ENCODE measurements around the gene NR2F2. TPM values are rescaled to one million over a fixed set of nuclear protein-coding genes. Genes with fewer than 3 reads are reported as not detected.

Gene NR2F2
- total RNA-seq, 1 donor from 2014 or later = 135 TPM

DNA sequence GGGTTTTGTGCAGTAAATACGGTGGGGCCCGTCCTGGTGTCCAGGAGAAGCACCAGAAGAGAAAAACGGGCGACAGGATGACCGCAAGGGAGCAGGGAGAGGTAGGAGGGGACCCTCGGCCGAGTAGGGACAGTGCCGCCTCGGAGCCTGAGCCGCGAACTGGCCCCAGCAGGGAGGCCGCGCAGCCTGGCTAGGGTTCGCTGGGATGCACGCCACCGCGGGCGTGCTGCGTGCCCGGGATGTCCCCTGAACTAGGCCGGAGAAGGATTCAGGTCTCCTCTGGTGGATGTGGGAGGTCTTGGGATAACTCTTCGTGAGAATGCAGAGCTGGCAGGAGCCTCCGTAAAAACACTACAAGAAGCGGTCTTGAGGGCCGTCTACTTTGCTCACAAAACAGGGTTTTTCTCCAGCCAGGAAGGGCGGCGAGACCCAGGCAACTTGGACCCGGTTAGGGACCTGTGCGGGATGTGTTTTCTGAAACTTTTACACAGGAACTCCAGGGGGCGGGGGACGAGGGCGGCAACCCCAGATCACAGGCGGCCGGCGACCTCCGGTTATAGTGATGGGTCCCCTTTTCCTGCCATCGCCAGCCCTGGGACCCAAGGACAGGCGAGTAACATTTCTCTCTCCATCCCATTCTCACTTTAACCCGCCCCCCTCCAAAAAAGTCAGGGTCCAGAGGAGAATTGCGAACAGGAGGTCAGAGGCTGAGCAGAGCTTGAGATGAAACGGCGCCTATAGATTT is 35.5 kb downstream of the NR2F2 start:
- H3K36me3 Mint-ChIP-seq = peaks cover 8% of the 10 kb centered on the region
- peaks cover 37% of the 10 kb centered on the region for H3K4me1 Mint-ChIP-seq (ENCODE audit: unreplicated experiment)
- H3K4me3 Mint-ChIP-seq = peak overlapping the region; percentile 57
- H3K27me3 Mint-ChIP-seq = peaks cover 99% of the 10 kb centered on the region
- H3K27ac Mint-ChIP-seq = no peak overlapping the region
- DNase-seq (ENCODE audit: extremely low spot score, unreplicated experiment) = no peak
- peak; percentile 7 for TF ChIP-seq CTCF (conservative IDR thresholded peaks at IDR 0.05)
- peaks cover 6% of the 10 kb centered on the region for H3K9me3 Mint-ChIP-seq

DNA sequence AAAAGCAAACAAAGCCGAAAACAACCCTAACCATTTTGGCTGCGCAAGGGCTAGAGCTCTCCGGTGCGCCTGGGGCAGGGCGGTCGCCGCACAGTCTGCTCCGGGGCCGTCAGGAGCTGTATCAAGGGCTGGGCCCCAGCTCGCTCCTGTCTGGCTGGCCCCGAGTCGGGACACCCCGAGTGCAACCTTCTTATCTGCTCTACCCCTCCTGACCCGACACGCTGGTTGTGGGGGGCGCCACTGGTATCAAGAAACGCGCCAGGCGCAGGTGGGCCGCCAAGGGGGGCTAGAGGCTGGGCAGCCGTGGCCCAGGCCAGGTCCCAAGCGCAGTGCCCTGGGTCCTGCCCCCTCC is 36.0 kb downstream of the NR2F2 start:
- Mint-ChIP-seq H3K27me3 (peaks cover 96% of the 10 kb centered on the region), H3K27ac (no peak overlapping the region), H3K4me1 (ENCODE audit: unreplicated experiment) (peaks cover 34% of the 10 kb centered on the region), H3K36me3 (peaks cover 8% of the 10 kb centered on the region), H3K4me3 (no peak overlapping the region), H3K9me3 (peaks cover 6% of the 10 kb centered on the region)
- DNase-seq (ENCODE audit: extremely low spot score, unreplicated experiment) = no peak
- no peak for TF ChIP-seq CTCF (conservative IDR thresholded peaks at IDR 0.05)

GRCh38 chr15:96367311-96368200 is 37.1 kb downstream of the NR2F2 start:
- peaks cover 26% of the 10 kb centered on the region for H3K4me1 Mint-ChIP-seq (ENCODE audit: unreplicated experiment)
- H3K4me3 Mint-ChIP-seq = peak overlapping the region; percentile 65
- DNase-seq (ENCODE audit: extremely low spot score, unreplicated experiment) = no peak
- no peak for TF ChIP-seq CTCF (conservative IDR thresholded peaks at IDR 0.05)
- peaks cover 6% of the 10 kb centered on the region for H3K9me3 Mint-ChIP-seq
- peaks cover 94% of the 10 kb centered on the region for H3K27me3 Mint-ChIP-seq
- H3K27ac Mint-ChIP-seq = no peak overlapping the region
- peaks cover 8% of the 10 kb centered on the region for H3K36me3 Mint-ChIP-seq

GRCh38 chr15:96369351-96369750 is 38.9 kb downstream of the NR2F2 start:
- peaks cover 90% of the 10 kb centered on the region for H3K27me3 Mint-ChIP-seq
- DNase-seq (ENCODE audit: extremely low spot score, unreplicated experiment) = no peak
- H3K4me3 Mint-ChIP-seq = no peak overlapping the region
- peaks cover 16% of the 10 kb centered on the region for H3K4me1 Mint-ChIP-seq (ENCODE audit: unreplicated experiment)
- peaks cover 13% of the 10 kb centered on the region for H3K9me3 Mint-ChIP-seq
- no peak overlapping the region for H3K27ac Mint-ChIP-seq
- H3K36me3 Mint-ChIP-seq = peaks cover 14% of the 10 kb centered on the region
- TF ChIP-seq CTCF (conservative IDR thresholded peaks at IDR 0.05) = no peak

DNA sequence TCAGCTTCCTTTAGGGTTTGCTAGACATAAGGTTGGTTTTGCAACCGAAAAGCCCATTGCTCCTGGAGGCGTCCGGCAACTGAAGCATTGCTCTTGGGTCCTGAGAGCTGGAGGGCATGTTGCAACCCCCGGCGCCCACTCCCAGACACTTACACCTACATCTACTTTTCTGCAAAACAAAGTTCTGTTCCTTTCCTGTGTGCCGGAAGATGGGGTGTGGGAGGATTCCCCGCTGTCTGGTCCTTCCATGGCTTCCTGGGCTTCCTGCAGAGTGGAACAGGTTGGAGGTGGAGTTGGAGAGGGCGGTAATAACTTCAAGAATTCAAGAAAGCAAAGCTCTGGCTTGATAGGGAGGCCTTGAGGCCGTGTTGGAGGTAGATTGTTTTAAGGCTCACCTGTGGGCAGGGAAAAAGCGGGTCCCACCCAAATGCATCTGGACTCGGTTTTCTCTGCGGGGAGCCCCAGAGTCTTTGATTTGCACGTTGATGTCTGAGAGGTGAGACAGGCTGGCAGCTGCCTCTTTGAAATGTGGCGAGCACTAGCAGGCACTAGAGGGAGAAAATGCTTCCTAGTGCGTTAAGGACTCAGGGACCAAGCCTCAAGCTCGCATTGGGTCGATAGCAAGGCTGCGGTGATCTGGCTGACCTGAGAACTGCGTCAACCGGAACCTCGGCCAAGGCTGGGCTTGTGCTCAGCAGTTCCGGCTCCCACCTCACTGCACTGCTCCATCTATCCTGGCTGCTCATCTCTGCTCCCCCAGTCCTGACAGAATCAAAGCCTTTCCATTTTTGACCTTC is 39.5 kb downstream of the NR2F2 start:
- no peak for TF ChIP-seq CTCF (conservative IDR thresholded peaks at IDR 0.05)
- DNase-seq (ENCODE audit: extremely low spot score, unreplicated experiment) = no peak
- H3K36me3 Mint-ChIP-seq = peaks cover 13% of the 10 kb centered on the region

More for the DNA sequence above, 39.5 kb downstream of the NR2F2 start:
- Mint-ChIP-seq H3K9me3 (peaks cover 13% of the 10 kb centered on the region), H3K4me3 (no peak overlapping the region), H3K27me3 (peaks cover 90% of the 10 kb centered on the region), H3K4me1 (ENCODE audit: unreplicated experiment) (peaks cover 16% of the 10 kb centered on the region), H3K27ac (no peak overlapping the region)
